Measurements from ENCODE around the gene VSTM1. TPM values are rescaled to one million over a fixed set of nuclear protein-coding genes. Genes with fewer than 3 reads are reported as not detected.

VSTM1 gene
- total and polyA plus RNA-seq, 8 donors: 0.20 to 12.1 (median 0.31) TPM; not detected in 2

DNA sequence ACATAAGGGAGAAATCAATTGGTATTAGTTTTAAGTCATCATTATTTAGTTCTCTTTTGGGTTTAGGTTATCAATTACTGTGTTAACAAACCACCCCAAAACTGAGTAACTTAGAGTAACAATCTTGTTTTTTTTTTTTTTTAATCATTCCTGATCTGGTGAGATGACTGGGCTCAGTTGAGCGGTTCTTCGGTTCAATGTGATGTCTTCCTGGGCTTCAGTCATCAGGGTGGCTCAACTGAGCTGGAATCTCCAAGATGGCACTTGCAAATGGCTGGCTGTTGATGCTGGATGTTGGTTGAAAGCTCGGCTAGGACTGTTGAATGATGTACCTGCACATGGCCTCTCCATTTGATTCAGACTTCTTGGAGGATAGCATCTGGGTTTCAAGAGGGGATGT is 20.7 kb upstream of the VSTM1 start:
- no peaks in the 10 kb centered on the region for H3K36me3 ChIP-seq
- DNase-seq (no peak), ATAC-seq (no peak)
- TF ChIP-seq CTCF (IDR thresholded peaks at IDR 0.05): no peak
- peaks cover 0 to 1% of the 10 kb centered on the region in 2 donors for H3K27me3 ChIP-seq
- H3K9me3 ChIP-seq: peaks cover 0 to 12% of the 10 kb centered on the region in 2 donors
- H3K4me3 ChIP-seq: no peak overlapping the region
- no peak overlapping the region for H3K27ac ChIP-seq
- peaks cover 0 to 11% of the 10 kb centered on the region in 2 donors for H3K4me1 ChIP-seq
- intact Hi-C loops (cut with DNase I): no loop called here

- ATAC-seq: no peak
- DNase-seq: no peak
- Histone ChIP-seq H3K4me1 (peaks cover 0 to 25% of the 10 kb centered on the region in 2 donors), H3K4me3 (no peak within 1 kb of the TSS), H3K27me3 (no peaks in the 10 kb centered on the region), H3K36me3 (no peaks in the 10 kb centered on the region), H3K9me3 (peaks cover 0 to 12% of the 10 kb centered on the region in 2 donors), H3K27ac (peak within 1 kb of the TSS in 1 of 2 donors; percentile 48)
- no peak for TF ChIP-seq CTCF (IDR thresholded peaks at IDR 0.05)
- intact Hi-C loops (cut with DNase I): no loop called here
Measured at GRCh38 chr19:54081032-54081431, 17.3 kb upstream of the VSTM1 start, which contains the start of gene TARM1. TARM1 (minus strand) TSS chr19:54081365; CDS start chr19:54081340, 25 bp downstream.

DNA sequence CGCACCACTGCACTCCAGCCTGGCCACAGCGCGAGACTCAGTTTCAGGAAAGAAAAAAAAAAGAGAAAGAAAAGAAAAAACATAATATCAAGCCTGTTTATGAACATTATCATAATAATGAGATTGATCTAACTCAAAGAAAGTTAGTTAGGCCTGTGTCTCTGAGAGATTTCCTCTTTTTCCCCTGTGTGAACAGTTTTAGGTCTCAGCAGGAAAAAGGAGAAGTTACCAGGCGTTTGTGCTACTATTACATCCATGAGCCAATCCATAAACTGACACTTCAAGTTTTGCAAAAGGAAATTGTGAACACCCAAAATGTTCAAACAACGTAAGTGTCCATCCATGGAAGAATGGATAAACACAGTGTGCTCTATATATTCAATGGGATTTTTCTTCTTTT is 13.6 kb upstream of the VSTM1 start:
- TF ChIP-seq CTCF (IDR thresholded peaks at IDR 0.05): no peak
- Histone ChIP-seq H3K9me3 (peaks cover 0 to 6% of the 10 kb centered on the region in 2 donors), H3K27ac (peak overlapping the region in 1 of 2 donors; percentile 38), H3K4me3 (no peak overlapping the region), H3K27me3 (no peaks in the 10 kb centered on the region), H3K36me3 (no peaks in the 10 kb centered on the region), H3K4me1 (peaks cover 0 to 25% of the 10 kb centered on the region in 2 donors)
- DNase-seq (no peak), ATAC-seq (no peak)
- intact Hi-C loops (cut with DNase I): no loop called here

GRCh38 chr19:54074851-54075250 is 11.2 kb upstream of the VSTM1 start:
- ATAC-seq (no peak), DNase-seq (no peak)
- intact Hi-C loops (cut with DNase I): no loop called here
- Histone ChIP-seq H3K4me1 (peaks cover 0 to 14% of the 10 kb centered on the region in 2 donors), H3K9me3 (peaks cover 0 to under 1% of the 10 kb centered on the region in 2 donors), H3K36me3 (no peaks in the 10 kb centered on the region), H3K27me3 (no peaks in the 10 kb centered on the region), H3K4me3 (no peak overlapping the region), H3K27ac (no peak overlapping the region)
- no peak for TF ChIP-seq CTCF (IDR thresholded peaks at IDR 0.05)

DNA sequence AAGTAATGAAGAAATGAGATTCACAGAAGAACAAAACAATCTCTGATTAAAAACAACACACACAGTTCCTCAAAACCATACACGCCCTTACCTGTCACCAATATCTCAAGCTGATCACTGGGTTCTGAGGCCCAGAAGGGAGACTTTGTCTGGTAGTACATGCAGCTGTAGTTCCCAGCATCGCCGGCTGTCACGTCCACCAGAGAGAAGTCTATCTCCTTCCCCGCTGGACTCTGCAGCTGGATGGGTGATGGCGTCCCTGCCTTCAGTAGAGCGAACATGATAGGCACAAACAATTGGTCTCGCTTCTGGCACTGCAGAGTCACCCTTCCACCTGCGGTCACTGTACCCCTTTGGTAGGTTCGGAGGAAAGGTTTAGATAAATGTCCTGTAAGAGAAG is 10.1 kb upstream of the VSTM1 start:
- no peaks in the 10 kb centered on the region for H3K36me3 ChIP-seq
- TF ChIP-seq CTCF (IDR thresholded peaks at IDR 0.05): no peak
- no peaks in the 10 kb centered on the region for H3K27me3 ChIP-seq
- no peak overlapping the region for H3K27ac ChIP-seq
- H3K4me3 ChIP-seq: no peak overlapping the region
- intact Hi-C loops (cut with DNase I): no loop called here
- H3K4me1 ChIP-seq: peaks cover 0 to 14% of the 10 kb centered on the region in 2 donors
- H3K9me3 ChIP-seq: peaks cover 0 to 8% of the 10 kb centered on the region in 2 donors
- no peak for DNase-seq
- no peak for ATAC-seq

Measured in left lung (tissue), 10 donors.